Spinal cord (tissue), 10 donors: Measurements from ENCODE around the gene C16orf78. TPM values are rescaled to one million over a fixed set of nuclear protein-coding genes. Genes with fewer than 3 reads are reported as not detected.

Source experiments
- DNase-seq, 6 donors: peaks; one replicate each; pipeline versions ENCODE4 v3.0.0 to v3.0.0-alpha.2; 2013 to 2015; ENCODE audit warnings: low spot score in 6 of 6, low read depth in 4 of 6
- H3K27ac ChIP-seq: one replicate; pipeline ENCODE4 v1.5.1; 2013; ENCODE audit warnings: low read depth, low read length, control low read depth
- H3K27me3 ChIP-seq: one replicate; pipeline ENCODE4 v1.6.1; 2013; ENCODE audit warnings: low read length; ENCODE audit not compliant: control insufficient read depth, insufficient read depth
- H3K36me3 ChIP-seq: one replicate; pipeline ENCODE4 v1.6.1; 2013; ENCODE audit warnings: low read length; ENCODE audit not compliant: control insufficient read depth, insufficient read depth
- H3K4me1 ChIP-seq: one replicate; pipeline ENCODE4 v1.6.1; 2013; ENCODE audit warnings: low read length; ENCODE audit not compliant: control insufficient read depth, insufficient read depth
- H3K4me3 ChIP-seq: one replicate; pipeline ENCODE4 v1.5.1; 2013; ENCODE audit warnings: low read depth, low read length, control low read depth
- H3K9me3 ChIP-seq: one replicate; pipeline ENCODE4 v1.6.1; 2013; ENCODE audit warnings: low read length; ENCODE audit not compliant: control insufficient read depth, insufficient read depth
- WGBS: methylation state at CpG from one replicate; pipeline ENCODE4 v1.1.5; 2013; ENCODE audit warnings: missing lambda C conversion rate; ENCODE audit not compliant: insufficient coverage; 5-methylcytosine and 5-hydroxymethylcytosine counted together
- polyA plus RNA-seq, 2 donors: library from polyadenylated mRNA; unstranded; fragments of 120-200 nt; gene quantifications; one replicate each; pipeline ENCODE4 v1.2.1, GENCODE V29; 2013; ENCODE audit not compliant: insufficient read length in 2 of 2
- total RNA-seq, 2 donors: library from RNA; depleted of rRNA in 1 of 2; stranded (reverse); fragments of 120-200 nt in 1 of 2; fragments of >200 nt in 1 of 2; gene quantifications; one replicate each; pipeline versions ENCODE4 v1.2.3 to v1.2.4, GENCODE V29; 2013 to 2014
- donor health status: healthy.

C16orf78 gene
- total and polyA plus RNA-seq, 4 donors = not detected

- H3K36me3 ChIP-seq = no peaks in the 10 kb centered on the region
- peaks cover 6% of the 10 kb centered on the region for H3K27me3 ChIP-seq
- WGBS = 43% methylated on average over 3 of the region's 6 CpGs
- DNase-seq = no peak
- H3K4me1 ChIP-seq = peaks cover 8% of the 10 kb centered on the region
- H3K27ac ChIP-seq = no peak overlapping the region
- H3K4me3 ChIP-seq = no peak overlapping the region
- H3K9me3 ChIP-seq = no peaks in the 10 kb centered on the region
These were observed 35.7 kb upstream of the C16orf78 start for GRCh38 chr16:49337814-49338350.

- whole genome bisulfite sequencing = 45% methylated on average over 3 of the region's 10 CpGs
- Histone ChIP-seq H3K4me1 (peaks cover under 1% of the 10 kb centered on the region), H3K9me3 (no peaks in the 10 kb centered on the region), H3K4me3 (no peak overlapping the region), H3K36me3 (no peaks in the 10 kb centered on the region), H3K27me3 (peaks cover 6% of the 10 kb centered on the region), H3K27ac (no peak overlapping the region)
- peak in 1 of 6 donors; percentile 67 for DNase-seq
These were observed 34.9 kb upstream of the C16orf78 start for GRCh38 chr16:49338611-49339265.

DNA sequence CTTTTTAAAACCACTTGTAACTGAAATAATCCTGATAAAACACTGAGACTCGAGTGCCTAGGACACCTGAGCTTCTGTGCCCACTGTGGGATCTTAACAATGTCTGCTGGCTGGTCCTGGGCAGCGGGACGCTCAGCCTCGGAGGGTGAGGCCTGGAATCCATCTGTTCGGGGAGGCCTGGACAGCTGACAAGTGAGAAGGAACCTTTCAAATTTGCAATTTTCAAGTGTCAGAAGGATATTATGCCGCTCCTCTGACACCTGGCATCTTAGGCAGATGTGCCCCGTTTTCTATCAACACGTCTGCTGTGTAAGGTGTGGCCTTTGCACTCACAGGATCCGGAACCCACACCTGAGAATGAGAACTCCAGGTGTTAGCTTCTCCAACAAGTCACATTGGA, 33.1 kb upstream of the C16orf78 start:
- no peak for DNase-seq
- 94% methylated on average over 9 of the region's 9 CpGs for WGBS
- no peaks in the 10 kb centered on the region for H3K4me1 ChIP-seq
- H3K36me3 ChIP-seq = no peaks in the 10 kb centered on the region
- H3K9me3 ChIP-seq = no peaks in the 10 kb centered on the region
- no peak overlapping the region for H3K4me3 ChIP-seq
- H3K27me3 ChIP-seq = peaks cover 10% of the 10 kb centered on the region
- H3K27ac ChIP-seq = no peak overlapping the region

DNA sequence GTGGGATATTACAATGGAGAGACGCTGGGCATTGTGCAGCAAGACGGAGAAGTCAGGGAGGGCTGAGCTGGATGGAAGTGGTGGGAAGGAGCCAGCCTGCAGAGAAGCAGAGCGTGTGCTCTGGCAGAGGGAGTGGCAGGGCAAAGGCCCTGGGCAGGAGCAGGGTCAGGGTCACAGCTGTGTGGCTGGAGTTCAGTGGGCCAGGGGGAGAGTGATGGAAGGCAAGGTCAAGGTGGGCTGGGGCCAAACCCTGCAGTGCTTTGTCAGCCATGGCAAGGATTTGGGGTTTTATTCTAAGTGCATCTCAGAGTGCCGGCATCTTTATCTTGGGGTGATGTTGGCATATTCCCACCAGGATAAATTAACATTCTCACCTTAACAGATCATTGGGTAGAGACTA, 31.9 kb upstream of the C16orf78 start:
- Histone ChIP-seq H3K4me1 (no peaks in the 10 kb centered on the region), H3K4me3 (no peak overlapping the region), H3K27ac (no peak overlapping the region), H3K27me3 (peaks cover 13% of the 10 kb centered on the region), H3K9me3 (no peaks in the 10 kb centered on the region), H3K36me3 (no peaks in the 10 kb centered on the region)
- DNase-seq = no peak
- 58% methylated on average over 3 of the region's 4 CpGs for WGBS

DNA sequence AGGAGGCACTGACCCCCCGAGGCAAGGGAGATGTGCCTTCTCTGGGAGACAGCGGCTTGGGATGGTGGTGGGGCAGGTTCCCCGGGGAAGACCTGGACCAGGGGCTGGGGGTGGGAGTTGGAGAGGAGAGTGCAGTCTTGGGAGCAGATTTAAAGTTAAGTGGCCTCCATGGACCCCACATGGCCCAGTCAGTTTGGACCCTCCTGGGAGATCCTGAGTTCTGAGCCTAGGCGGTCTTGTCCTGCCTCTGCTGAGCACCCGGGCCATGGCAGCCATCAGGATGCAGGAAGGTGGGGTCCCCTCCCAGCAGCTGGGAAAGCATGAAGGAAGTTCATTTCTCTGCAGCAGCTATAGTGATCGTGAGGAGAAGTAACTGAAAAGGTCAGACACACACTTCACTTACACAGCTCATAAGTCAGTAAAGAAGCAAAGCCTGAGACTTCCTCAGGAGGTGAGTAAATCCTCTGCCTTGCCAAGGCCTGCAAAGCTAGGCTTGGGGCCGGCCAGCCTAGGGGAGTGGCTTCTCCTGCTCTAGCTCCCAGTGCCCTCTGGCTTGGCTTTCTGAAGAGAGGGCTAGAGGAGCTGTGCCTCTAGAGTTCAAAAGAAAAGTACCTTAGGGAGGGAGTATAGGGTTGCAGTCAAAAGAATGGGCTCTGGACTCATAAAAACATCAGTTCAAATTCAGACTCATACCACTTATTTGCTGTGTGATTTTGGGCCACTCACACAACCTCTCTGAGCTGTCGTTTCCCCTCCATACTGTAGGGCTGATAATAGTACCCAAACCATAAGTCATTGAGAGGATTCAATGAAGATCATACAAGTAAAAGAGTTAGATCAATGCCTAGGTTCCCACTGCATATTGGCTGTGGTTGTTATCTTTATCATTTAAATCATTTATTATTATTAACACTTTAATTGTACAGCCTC, 31.0 kb upstream of the C16orf78 start:
- Histone ChIP-seq H3K4me1 (no peaks in the 10 kb centered on the region), H3K36me3 (no peaks in the 10 kb centered on the region), H3K27ac (no peak overlapping the region), H3K9me3 (no peaks in the 10 kb centered on the region), H3K27me3 (peaks cover 21% of the 10 kb centered on the region), H3K4me3 (no peak overlapping the region)
- DNase-seq = no peak
- 66% methylated on average over 6 of the region's 8 CpGs for WGBS

DNA sequence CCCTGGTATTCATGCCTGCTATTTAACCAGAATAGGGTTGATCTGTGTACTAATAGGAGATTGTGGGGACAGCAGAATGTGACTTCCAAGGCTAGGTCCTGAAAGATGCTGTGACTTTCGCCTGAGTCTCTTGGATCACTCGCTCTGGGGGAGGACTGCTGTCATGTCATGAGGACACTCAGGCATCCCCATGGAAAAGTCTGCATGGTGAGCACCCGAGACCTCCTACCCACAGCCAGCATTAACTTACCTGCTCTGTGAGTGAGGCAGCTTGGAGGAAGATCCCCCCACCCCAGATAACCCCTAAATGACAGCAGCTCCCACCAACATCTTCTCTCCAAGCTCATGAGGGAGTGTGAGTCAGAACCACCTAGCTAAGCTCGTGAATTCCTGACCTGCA, 30.3 kb upstream of the C16orf78 start:
- WGBS = 69% methylated on average over 3 of the region's 4 CpGs
- H3K36me3 ChIP-seq = no peaks in the 10 kb centered on the region
- no peak overlapping the region for H3K27ac ChIP-seq
- H3K9me3 ChIP-seq = no peaks in the 10 kb centered on the region
- no peak overlapping the region for H3K4me3 ChIP-seq
- H3K4me1 ChIP-seq = no peaks in the 10 kb centered on the region
- no peak for DNase-seq
- H3K27me3 ChIP-seq = peaks cover 24% of the 10 kb centered on the region

DNA sequence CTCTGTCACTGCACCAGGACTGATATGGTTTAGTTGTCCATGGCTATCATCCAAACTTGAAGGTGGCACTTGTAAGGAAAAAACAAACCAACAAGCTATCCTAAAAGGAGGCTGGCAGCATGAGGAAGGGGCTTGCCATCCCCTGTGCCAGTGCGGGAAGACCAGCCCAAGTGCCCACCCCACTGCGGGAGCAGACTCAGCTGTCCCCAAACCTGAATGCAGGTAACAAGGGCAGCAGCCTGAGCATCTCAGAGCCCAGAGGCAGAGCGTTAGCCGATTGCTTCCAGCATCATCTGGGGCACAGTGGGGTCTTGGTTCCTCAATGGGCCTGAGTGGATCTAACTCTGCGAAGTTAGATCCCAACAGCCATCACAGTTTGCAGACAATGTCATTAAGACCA, 29.2 kb upstream of the C16orf78 start:
- Histone ChIP-seq H3K27me3 (peaks cover 22% of the 10 kb centered on the region), H3K27ac (no peak overlapping the region), H3K4me1 (peaks cover 5% of the 10 kb centered on the region), H3K4me3 (no peak overlapping the region), H3K36me3 (no peaks in the 10 kb centered on the region), H3K9me3 (no peaks in the 10 kb centered on the region)
- no peak for DNase-seq
- WGBS = 92% methylated on average over 5 of the region's 5 CpGs

DNA sequence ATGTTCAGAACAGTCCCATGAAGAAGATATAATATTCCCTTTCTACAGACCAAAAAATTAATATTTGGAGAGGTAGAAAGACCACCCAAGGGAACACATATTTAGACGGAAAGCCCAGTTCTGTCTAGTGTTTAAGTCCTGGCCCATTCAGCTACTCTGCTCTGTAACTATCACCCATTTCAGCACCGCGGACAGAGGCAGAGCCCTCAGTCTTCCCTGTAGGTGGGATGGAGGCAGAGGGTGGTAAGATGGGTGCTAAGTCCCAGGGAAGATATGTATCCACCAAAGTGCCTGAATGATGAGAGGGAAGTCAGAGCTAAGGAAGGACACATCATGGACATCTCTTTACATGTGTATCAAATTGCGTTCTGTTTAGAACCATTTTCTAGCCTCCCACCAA, 27.8 kb upstream of the C16orf78 start:
- no peaks in the 10 kb centered on the region for H3K9me3 ChIP-seq
- H3K36me3 ChIP-seq = no peaks in the 10 kb centered on the region
- WGBS = no CpG with 5 or more reads among the region's 4 CpGs
- H3K4me3 ChIP-seq = no peak overlapping the region
- peaks cover 28% of the 10 kb centered on the region for H3K27me3 ChIP-seq
- DNase-seq = no peak
- H3K4me1 ChIP-seq = peaks cover 14% of the 10 kb centered on the region
- no peak overlapping the region for H3K27ac ChIP-seq

GRCh38 chr16:49346459-49346858, 27.1 kb upstream of the C16orf78 start:
- H3K36me3 ChIP-seq = no peaks in the 10 kb centered on the region
- no peak overlapping the region for H3K27ac ChIP-seq
- H3K27me3 ChIP-seq = peaks cover 30% of the 10 kb centered on the region
- DNase-seq = no peak
- no CpG with 5 or more reads among the region's 2 CpGs for WGBS
- peaks cover 14% of the 10 kb centered on the region for H3K4me1 ChIP-seq
- no peaks in the 10 kb centered on the region for H3K9me3 ChIP-seq
- no peak overlapping the region for H3K4me3 ChIP-seq
